ENCODE measurements around the gene ZNF786.

The ZNF786 gene

DNA sequence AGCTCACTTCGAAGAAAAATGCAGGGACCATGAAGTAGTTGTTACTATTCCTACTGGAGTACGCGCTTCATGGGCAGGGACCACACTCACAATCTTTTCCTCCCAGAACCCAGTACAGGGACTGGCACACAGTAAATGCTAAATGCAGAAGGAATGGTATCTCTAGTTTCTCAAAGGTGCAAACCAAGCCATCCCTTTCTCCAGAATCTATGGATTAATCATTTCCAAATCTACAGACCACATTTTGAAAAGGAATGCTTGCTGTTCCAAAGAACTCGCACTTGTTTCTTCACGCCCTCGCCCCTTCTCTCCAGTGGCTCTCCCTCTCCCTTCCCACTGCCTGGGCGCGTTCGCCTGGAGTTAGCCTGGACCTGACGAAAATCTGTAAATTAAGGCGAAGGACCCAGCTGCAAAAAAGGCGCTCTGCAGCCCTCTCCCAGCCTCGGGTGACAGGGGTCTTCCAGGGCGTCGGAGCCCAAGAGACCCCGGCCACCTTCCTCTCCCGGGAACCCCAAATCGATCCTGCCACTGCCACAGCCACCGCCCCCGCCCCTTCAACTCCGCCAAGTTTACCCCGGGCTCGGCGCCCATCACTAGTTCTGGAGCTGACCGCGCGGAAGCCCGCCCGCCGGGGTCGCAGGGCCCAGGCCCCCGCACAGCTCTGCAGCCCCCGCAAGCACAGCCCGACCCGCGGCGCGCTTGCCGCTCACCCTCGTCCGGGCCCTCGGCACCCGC lies 62.7 kb downstream of the ZNF786 start:
- peak in 1 of 2 experiments; percentile 16 for DNase-seq

GRCh38 chr7:149027055-149027454 lies 63.5 kb downstream of the ZNF786 start:
- DNase-seq: no peak

- DNase-seq: no peak
These were observed 66.9 kb downstream of the ZNF786 start for GRCh38 chr7:149023662-149024061.

GRCh38 chr7:149022756-149023360 lies 67.7 kb downstream of the ZNF786 start:
- no peak for DNase-seq

GRCh38 chr7:149021725-149022062 lies 68.8 kb downstream of the ZNF786 start:
- DNase-seq: no peak

DNA sequence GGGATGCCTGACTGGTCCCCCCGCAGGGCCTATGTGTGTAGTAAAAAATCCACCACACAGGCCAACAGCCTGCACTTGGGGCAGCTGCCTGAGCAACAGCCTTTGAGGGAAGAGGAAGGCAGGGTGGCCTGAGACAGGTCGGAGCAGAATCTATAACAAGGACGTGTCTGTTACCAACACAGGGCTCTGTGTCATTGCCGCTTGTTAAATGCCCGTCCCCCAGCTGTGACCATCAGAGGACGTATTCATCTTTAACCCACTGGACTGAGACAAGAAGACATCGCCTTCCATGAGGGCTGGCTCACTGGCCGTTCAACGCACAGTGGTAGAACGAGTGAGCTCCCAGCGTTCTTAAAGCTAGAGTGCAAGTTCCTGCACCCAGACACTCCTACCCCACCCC lies 70.0 kb downstream of the ZNF786 start:
- no peak for DNase-seq
